Cardiac fibroblast (primary cell): ENCODE data around the gene THSD7B.
"Not testable (repeated sequence)": the region's sequence is repeated elsewhere in the genome, so short reads cannot be mapped to it uniquely, and the experiment has no call there.

ENCODE experiments used
- DNase-seq, 2 donors: peaks; one replicate each; pipeline versions ENCODE4 v3.0.0 to v3.0.0-alpha.2; 2010; ENCODE audit warnings: low read depth in 2 of 2
- H3K4me3 ChIP-seq, 2 donors: replicated peaks in 1 of 2; 1 replicate in 1 of 2; 2 replicates in 1 of 2; pipeline ENCODE4 v1.5.1; 2011; ENCODE audit warnings: low read depth in 2 of 2, low read length in 2 of 2, mild to moderate bottlenecking in 2 of 2, moderate library complexity in 1 of 2
- CTCF ChIP-seq: IDR thresholded peaks from one replicate; pipeline ENCODE4 v1.5.1; 2011; ENCODE audit warnings: low read depth, mild to moderate bottlenecking, low read length, inconsistent platforms

THSD7B gene

GRCh38 chr2:137693534-137693933 is 928.2 kb downstream of the THSD7B start:
- no peak overlapping the region for H3K4me3 ChIP-seq
- peak in 1 of 2 donors; percentile 5 for DNase-seq
- no peak for TF ChIP-seq CTCF

- DNase-seq = no peak
- no peak for TF ChIP-seq CTCF
- no peak overlapping the region for H3K4me3 ChIP-seq
Measured at GRCh38 chr2:137696916-137697315, 931.6 kb downstream of the THSD7B start.

- DNase-seq, H3K4me3 ChIP-seq: not testable (repeated sequence)
Measured at GRCh38 chr2:137700250-137700649, 934.9 kb downstream of the THSD7B start.

GRCh38 chr2:137700681-137701080 is 935.3 kb downstream of the THSD7B start:
- TF ChIP-seq CTCF = no peak
- no peak for DNase-seq
- no peak overlapping the region for H3K4me3 ChIP-seq

GRCh38 chr2:137705296-137705695 is 940.0 kb downstream of the THSD7B start:
- no peak for TF ChIP-seq CTCF
- no peak for DNase-seq
- no peak overlapping the region for H3K4me3 ChIP-seq

- DNase-seq = no peak
- H3K4me3 ChIP-seq = no peak overlapping the region
- TF ChIP-seq CTCF = no peak
Measured at GRCh38 chr2:137706786-137707613, 941.7 kb downstream of the THSD7B start.

- DNase-seq = no peak
- no peak for TF ChIP-seq CTCF
- H3K4me3 ChIP-seq = no peak overlapping the region
Measured at GRCh38 chr2:137708311-137708710, 943.0 kb downstream of the THSD7B start.
